Dedifferentiated amniotic fluid mesenchymal stem cell (primary cell): ENCODE data around the gene PPP1R3E.
A peak's percentile ranks its signal among the peaks of the same experiment; 100 is the strongest.

Source experiments
- DNase-seq: peaks from one replicate; pipeline ENCODE4 v3.0.0-alpha.2; 2016; ENCODE audit errors: extremely low spot score

PPP1R3E gene

DNA sequence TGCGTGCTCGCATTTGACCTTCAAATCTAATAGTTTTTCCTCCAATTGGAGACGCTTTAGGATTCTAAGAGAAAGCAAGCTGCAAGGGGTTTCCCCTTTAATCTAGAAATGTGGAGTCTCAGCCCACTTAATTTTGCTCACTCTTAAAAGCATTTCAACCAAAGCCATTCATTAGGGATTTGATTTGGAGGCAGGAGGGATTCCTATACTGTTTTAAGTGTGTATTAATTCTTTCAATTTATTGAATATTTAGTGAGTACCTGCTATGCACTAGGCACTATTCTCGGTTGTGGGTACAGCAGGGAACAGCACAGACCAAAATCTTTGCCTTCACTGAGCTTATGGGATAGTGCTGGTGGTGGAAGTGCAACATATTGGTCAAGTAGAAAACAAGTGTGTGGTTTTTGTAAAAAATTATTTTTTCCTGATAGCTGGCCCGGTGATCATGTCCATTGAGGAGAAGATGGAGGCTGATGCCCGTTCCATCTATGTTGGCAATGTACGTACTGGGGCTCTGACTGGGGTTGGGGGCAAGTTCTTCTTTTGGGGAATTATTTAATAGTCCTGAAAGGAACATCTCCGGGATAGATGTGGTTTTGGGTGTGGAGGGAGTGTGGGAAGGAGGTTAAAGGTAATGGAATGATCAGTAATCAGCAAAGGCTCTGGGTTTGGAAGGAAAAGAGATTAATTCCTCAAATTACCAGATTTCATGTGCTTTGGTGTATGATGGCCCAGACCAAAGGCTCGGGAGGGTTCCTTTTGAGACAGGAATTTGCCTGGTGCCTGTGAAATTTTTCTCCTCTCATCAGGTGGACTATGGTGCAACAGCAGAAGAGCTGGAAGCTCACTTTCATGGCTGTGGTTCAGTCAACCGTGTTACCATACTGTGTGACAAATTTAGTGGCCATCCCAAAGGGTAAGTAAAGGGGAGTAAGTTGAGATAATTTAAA lies 20.2 kb upstream of the PPP1R3E start:
- no peak for DNase-seq

DNA sequence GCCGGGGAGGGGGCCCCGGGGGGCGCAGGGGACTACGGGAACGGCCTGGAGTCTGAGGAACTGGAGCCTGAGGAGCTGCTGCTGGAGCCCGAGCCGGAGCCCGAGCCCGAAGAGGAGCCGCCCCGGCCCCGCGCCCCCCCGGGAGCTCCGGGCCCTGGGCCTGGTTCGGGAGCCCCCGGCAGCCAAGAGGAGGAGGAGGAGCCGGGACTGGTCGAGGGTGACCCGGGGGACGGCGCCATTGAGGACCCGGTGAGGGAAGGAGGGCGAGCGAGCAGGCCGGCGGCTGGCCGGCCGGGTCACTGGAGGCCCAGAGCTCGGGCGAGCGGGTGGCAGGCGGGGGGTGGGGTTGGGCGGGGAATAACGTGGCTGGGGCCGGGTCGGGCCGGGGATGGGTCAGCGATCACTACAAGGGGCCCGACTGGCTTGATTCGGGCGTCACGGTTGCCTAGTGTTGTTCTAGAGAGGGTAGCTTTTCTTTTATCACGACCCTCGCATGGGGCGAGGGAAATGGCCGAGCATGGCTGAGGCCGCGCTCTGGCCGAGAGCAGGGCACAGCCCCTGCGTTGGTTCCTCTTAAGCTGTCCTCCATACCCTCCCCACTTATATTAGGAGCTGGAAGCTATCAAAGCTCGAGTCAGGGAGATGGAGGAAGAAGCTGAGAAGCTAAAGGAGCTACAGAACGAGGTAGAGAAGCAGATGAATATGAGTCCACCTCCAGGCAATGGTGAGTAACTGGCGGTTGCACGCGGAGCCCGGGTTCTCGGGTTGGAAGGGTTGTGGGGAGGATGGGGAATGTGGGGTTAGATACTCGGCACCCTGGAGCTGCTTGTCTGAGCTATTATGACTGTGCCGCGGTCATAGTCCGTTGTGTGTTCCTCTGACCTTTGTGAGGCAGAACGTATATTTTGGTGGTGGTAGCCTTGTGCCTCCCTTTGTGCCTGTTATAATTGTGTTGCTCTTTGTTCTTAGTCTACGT lies 19.2 kb upstream of the PPP1R3E start:
- peak; percentile 31 for DNase-seq

DNA sequence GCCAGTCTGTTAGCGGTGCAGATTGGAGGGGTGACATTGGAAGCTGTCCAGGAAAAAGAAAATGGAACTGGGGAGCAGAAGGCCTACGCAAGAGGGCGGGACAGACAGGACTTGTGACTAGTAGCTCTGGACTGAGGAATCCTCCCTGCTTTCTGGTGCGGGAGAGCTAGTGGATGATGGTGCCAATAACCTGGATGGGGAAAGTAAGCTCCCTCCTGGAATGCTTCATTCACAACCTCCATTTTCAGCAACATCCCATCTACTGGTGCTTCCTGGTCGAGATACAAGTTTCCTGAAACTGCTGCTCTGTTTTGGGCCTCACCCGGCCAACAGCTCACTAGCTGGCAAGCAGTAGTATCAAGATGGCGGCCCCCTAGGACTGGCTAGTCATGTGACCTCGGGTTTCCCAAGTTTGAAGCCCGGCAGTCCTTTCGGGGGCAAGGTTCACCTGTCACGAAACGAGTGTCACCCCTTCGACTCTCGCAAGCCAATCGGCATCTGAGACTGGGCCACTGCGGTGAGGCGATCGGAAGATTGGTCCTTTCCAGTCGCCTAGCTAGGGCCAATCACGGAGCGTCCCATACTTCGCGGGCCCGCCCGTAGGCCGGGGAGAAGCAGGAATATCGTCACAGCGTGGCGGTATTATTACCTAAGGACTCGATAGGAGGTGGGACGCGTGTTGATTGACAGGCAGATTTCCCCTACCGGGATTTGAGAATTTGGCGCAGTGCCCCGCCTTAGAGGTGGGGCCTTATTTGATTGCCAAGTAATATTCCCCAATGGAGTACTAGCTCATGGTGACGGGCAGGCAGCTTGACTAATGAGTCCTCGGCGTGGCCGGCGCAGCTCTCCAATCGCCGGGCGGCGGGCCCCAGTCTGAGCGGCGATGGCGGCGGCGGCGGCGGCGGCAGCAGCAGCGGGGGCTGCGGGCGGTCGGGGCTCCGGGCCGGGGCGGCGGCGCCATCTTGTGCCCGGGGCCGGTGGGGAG lies 18.2 kb upstream of the PPP1R3E start, which contains the start of gene PABPN1:
Gene PABPN1, plus strand, starts transcription at position 874 of the 988 bp plus-strand sequence. Its CDS starts 13 bp downstream, at position 887.
- peak; percentile 100 for DNase-seq

DNA sequence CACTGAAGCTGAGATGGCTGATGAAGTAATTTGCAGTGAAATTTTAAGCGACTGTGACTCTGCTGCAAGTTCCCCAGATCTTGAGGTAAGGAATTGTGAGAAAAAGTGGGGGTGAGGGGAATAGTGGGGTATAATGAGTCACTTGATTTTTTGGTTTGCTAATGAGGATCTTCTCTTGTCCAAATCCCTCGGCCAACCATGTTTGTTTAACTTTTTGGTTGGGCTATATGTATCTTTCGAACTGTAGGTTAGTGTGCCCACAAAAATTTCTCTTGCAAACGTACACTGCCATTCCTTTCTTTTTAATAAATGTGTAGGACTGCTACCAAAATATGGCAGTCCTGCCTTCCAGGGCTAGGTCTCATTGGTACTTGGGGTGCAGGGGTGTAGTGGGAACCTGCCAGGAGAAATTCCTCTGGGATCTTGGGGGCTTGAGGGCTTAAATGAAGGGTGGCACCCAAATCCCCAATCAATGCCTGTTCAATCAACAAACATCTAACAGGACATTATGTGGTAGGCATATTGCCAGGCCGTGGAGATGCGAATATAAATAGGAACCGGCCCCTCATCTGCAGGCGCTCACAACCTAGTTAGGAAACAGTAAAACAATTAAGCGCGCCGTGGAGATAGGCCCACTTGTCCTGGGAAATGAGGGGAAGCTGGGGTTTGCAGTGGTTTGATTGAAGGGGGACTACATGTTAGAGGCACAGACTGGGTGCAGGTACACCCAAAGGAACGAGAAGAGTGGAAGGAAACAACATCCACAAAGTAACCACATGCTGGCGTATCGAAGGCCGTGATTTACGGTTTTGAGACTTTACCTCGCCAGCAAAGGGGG lies 17.3 kb upstream of the PPP1R3E start:
- DNase-seq: no peak

DNA sequence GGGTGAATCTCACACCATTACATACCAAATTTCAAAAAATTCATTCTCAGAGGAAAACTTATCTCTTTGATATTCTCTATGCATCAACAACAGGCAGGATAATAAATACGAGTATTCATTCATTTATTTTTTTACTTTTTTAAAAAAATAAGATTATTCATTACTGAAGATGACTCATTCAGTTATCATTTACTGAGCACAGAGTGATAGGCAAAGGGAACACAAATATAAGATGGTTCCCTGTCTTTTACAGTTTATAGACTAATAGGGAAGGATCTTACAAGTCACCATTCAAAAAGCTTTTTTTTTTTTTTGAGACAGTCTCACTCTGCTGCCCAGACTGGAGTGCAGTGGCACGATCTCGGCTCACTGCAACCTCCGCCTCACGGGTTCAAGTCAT lies 13.6 kb upstream of the PPP1R3E start:
- DNase-seq: no peak

DNA sequence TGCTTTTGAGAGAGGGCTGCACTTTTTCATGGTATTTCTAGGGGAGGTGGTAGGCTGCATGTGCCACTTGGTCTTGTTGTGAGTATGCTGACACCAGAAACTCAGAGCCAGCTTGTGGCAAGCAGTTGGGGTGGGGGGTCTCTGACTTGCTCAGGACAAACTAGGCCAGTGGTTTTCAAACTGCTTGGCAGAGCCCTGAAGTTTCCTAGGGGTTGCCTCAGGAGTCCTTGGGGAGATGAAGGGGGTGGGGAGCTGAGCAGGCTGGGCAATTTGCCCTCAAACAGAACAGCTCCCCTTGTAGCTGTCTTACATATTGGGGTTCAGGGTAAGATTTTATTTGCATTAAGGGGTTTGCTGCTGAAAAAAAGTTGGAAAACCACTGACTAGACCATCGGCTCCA lies 7.9 kb upstream of the PPP1R3E start:
- no peak for DNase-seq

DNA sequence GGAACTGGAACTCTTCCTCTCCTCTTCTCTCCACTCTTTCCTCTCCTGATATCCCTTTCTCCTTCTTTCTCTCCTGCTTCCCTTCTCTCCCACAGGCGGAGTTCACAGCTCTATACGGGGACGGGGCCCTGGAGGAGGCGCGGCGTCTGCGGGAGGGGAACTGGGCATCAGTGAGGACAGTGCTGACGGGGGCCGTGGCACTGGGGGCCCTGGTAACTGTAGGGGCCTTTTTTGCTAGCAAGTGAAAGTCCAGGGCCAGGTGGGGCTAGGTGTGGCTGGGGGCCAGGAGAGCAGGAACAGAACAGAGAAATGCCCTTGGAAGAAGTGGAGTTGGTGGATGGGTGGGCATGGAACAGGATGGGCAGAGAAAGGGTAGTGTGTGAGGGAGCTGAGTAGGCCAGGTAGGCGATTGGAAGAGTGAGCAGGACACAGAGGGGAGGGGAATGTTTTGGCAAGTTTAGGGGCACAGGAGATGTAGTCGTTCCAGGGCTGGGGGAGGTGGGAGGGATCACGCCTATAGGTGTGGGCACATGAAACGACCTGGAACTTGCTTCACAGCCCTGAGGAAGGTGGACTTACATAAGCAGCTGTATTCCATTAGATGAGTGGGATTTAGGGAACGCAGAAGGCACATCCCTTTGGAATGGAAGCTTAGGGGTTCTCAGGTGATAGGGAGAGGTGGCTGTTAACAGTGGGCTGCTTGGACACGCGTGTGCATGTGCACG lies 6.2 kb upstream of the PPP1R3E start:
- DNase-seq: no peak

DNA sequence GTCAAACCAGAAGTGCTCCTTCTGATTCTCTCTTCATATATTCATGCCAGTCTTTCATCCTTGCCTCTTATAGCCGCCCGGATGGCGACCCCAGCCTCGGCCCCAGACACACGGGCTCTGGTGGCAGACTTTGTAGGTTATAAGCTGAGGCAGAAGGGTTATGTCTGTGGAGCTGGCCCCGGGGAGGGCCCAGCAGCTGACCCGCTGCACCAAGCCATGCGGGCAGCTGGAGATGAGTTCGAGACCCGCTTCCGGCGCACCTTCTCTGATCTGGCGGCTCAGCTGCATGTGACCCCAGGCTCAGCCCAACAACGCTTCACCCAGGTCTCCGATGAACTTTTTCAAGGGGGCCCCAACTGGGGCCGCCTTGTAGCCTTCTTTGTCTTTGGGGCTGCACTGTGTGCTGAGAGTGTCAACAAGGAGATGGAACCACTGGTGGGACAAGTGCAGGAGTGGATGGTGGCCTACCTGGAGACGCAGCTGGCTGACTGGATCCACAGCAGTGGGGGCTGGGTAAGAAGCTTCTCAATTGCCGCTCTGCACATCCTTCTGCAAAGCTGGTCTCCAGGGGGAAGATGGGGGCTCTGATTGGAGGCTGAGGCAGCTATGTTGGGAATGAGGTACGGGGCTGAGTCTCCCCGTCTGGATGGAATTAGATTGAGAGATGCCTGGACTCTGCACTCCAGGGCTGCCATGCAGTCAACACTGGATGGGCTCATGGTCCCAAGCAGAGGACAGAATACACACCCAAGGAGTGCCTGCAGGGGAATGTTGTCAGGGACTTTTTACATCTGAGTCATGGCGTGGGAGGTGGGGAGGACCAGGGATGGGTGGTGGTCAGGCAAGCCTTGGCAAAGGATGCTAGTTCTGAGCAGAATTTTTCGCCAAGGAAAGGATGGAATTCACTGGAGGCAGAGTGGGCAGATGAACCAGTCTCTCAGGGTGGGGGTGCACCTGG lies 5.3 kb upstream of the PPP1R3E start:
- no peak for DNase-seq

DNA sequence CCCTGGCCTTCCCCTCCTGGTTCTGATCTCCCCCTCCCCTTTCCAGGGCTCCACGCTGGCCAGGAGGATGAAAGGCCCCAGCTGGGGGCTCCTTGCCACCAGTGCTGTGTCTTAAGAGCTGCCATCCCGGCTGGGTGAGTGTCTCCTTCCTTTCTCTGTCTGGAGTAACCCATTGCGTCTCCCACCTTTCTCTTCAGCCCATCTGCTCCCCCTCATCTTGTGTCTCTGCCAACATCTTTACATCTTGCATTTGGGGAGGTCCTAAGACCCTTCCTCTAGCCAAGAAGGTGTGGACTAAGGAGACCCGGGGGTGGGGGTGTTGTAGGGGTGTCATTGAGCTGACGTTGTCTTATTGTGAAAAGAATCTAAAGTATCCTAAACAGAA lies 4.5 kb upstream of the PPP1R3E start:
- DNase-seq: no peak

DNA sequence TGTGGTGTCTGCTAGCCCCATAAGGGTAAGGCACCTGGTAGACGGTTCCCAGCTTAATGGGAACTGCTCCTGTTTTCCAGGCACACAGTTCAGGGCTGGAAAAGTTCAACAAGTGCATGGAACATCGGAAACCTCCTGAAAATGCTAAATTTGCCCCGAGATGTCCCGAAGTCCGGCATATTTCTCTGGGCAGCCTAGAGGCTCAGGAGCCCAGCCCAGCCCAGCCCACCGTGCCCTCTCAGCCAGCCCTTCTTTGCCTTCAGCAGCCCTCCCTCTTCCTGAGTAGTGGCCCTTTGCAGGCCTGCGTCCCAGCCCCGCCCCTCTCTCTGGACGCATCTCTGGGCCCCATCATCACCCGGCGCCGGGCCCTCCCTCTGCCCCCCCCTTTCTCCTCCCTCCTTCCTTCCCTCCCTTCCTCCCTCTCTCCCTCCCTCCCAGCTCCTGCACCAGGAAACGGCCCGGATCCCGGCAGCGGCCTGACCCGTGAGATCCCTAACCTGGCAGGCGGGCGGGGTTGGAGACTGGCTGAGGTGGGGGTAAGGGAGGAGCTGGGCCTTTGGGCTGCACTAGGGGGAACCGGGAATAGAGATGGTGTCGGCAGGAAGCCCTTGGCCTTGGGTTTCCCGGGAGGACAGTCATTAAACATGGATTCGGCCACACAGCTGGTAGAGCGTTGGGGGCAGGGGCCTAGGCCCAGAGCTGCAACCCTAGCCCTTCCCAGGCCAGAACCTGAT lies 3.9 kb upstream of the PPP1R3E start, which contains the start of gene BCL2L2:
Gene BCL2L2, plus strand, starts transcription at position 422 of the 734 bp plus-strand sequence. CDS start 935 bp downstream, outside the sequence.
- DNase-seq: peak; percentile 83

DNA sequence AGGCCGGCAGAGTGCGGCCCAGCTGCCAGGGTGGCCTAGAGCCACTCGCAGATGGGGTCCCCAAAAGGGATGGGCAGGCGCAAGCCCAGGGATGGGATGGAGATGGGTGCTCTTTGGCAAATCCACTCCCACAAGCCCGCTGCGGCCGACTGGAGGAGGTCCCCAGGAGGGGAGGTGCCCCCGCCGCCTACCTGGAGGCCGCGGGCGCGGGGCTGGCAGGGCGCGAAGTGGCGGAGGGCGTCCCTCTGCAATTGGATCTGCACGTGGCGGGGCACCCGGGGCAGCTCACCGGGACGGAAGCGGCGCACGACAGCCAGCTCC lies 730 bp downstream of the PPP1R3E start:
- DNase-seq: no peak

DNA sequence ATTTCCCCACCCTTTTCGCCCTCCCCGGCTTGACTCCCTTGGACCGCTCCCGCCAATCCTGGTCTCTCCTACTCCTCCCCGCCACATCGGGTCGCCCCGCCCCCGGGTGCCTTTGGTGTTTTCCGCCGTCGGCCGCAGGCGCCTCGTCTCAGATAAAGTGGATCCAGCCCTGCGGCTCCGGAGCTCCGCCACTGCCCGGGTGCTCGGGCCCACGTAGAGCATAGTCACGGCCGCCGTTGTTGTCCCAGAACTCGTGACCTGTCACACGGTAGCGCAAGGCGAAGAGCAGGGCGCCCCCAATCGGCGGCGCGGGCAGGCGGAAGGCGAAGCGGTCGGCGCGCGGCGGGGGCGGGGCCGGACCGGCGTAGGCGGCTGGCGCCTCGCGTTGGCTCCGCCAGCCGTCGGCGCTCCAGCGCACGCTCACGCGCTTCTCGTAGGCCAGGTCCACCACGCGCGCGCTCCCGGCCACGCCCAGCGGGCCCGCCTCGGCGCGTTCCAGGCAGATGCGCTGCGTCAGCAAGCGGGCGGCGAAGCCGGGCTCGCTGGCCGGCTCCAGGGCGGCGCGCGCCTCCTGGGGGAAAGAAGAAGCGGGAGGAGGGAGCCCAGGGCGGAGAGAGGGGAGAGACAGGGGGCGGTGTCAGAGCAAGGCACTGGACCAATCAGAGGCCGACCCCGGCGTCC lies 1.2 kb downstream of the PPP1R3E start:
- DNase-seq: peak; percentile 97

DNA sequence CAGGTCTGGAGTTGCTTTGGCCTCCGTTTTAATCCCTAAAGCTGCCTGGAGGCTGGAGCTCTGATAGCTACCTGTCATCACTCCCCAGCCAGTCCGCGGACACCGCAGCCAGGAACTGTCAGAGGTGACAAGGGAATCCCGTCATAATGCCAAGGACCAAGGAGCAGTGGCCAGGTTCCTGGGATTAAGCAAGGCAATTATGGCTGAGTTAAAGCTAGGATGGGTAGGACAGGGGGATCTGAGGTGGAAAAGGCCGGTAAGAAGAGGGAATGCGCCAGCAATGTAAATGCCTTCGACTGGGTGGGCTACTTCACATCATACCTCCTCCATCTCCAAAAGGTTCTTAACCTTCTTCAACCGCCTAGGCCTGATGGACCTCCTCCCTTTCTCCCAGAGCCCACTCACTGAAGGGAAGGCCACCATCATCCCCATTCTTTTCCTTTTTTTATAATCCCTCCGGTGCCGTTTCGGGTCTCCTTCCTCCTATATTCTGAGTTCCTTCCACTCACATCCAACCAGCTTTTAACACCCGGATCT lies 1.9 kb downstream of the PPP1R3E start:
- DNase-seq: peak; percentile 22

DNA sequence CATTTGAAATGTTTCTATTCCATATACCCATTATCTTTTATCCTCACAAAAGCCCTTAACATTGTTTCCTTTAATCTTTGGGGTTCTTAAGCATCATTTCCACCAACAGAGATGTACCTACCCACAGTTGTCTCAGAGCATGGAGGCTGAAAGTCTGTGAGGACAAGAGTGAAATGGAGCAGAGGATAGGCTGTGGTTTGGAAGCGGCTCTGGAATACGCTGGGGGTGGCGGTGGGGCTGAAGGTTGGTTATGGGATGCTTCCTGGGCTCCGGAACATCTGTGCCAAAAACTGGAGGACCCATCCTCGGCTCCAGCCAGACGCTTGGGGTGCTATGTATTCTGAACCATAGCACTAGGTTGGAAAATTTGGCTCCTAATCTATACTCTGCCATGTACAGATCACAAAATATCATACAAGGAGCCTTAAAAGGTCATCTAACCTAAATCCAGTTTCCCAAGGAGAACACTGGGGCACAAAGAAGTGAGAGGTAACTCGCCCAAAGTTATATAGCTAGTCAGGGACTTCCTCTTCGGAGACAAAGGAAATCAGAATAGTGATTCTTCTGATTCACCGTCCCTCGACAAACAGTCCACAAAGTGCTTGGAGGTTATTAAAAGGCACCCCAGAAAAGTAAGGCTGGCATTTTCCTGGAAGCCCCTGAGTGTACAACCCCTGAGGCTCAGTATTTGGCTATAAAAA lies 2.5 kb downstream of the PPP1R3E start:
- no peak for DNase-seq

DNA sequence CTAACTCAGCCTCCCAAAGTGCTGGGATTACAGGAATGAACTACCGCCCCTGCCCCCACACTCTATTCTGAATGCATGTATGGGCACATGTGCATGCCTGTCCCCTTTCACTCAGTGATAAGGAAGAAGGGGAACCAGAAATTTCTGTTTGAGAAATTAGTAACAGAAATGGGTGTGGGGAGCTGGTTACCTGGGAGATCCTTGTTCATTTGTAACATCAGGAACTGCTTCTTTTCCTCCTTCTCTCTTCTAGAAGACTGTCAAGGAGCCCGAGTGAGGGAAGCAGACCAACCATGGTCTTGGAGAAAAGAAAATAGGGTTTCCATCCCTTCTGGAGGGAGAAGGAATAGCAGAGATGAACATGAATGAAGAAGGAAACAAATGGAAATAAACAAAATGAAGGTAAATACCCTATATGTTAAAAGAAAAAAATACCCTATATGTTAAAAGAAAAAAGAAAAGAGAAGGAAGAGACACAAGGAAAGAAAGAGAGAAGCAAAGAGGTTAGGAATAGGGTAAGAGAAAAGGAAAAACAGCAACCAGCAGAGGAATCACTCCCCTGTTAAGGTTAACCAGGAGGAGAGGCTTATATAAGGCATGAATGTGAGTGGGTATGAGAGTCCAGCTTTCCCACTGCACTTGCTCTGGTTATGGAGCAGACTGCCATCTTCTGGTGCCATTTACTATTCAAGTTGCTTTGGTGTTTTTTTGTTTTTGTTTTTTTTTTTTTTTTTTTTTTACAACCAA lies 3.3 kb downstream of the PPP1R3E start:
- DNase-seq: peak; percentile 59
